Measurements from ENCODE around the gene CHRNA9.

CHRNA9 gene

GRCh38 chr4:40306976-40307375 is 28.2 kb upstream of the CHRNA9 start:
- no peaks in the 10 kb centered on the region for H3K27me3 ChIP-seq (ENCODE audit: control insufficient read depth in 1 of 2, insufficient read depth in 1 of 2, low read length in 2 of 2)
- no peak overlapping the region for H3K27ac ChIP-seq (ENCODE audit: low read length, poor library complexity, severe bottlenecking)
- DNase-seq = no peak
- 88% methylated on average over 3 of the region's 3 CpGs for WGBS
- H2BK15ac ChIP-seq (ENCODE audit: low read depth, poor library complexity, severe bottlenecking) = no peak overlapping the region
- no peak overlapping the region for H3K9ac ChIP-seq (ENCODE audit: low read length)
- H2BK120ac ChIP-seq (ENCODE audit: low read depth, low read length) = no peak overlapping the region
- no peak overlapping the region for H2BK5ac ChIP-seq (ENCODE audit: low read depth, low read length, poor library complexity, severe bottlenecking)
- H3K4me2 ChIP-seq (ENCODE audit: low read length, poor library complexity, severe bottlenecking) = no peak overlapping the region
- H3K9me3 ChIP-seq (ENCODE audit: control insufficient read depth, low read length) = peaks cover 7% of the 10 kb centered on the region
- H4K91ac ChIP-seq (ENCODE audit: low read length) = no peak overlapping the region
- no peak overlapping the region for H3K18ac ChIP-seq (ENCODE audit: low read depth in 1 of 2, low read length in 2 of 2)
- no peak overlapping the region for H3K4ac ChIP-seq (ENCODE audit: low read depth in 1 of 2, low read length in 2 of 2)
- no peaks in the 10 kb centered on the region for H3K79me1 ChIP-seq (replicated peaks; ENCODE audit: low read length, poor library complexity, severe bottlenecking)
- no peak overlapping the region for H3K14ac ChIP-seq (ENCODE audit: low read length in 2 of 2)
- no peaks in the 10 kb centered on the region for H3K36me3 ChIP-seq (ENCODE audit: control insufficient read depth in 1 of 2, insufficient read depth in 2 of 2, low read depth in 1 of 2, low read length in 2 of 2)
- no peak overlapping the region for H2AK5ac ChIP-seq (ENCODE audit: low read length, severe bottlenecking)
- H3K23ac ChIP-seq (ENCODE audit: low read length in 2 of 2) = no peak overlapping the region
- H3K4me3 ChIP-seq (ENCODE audit: insufficient read depth in 1 of 2, low read depth in 1 of 2, low read length in 2 of 2) = no peak overlapping the region
- H4K8ac ChIP-seq (ENCODE audit: low read length) = no peak overlapping the region
- no peak overlapping the region for H2BK12ac ChIP-seq (ENCODE audit: low read length in 2 of 2)
- no peaks in the 10 kb centered on the region for H3K4me1 ChIP-seq (ENCODE audit: control insufficient read depth, insufficient read depth, low read depth, low read length)
- no peak overlapping the region for H2AFZ ChIP-seq (ENCODE audit: low read depth, low read length)

GRCh38 chr4:40307627-40308497 is 27.3 kb upstream of the CHRNA9 start:
- Histone ChIP-seq H4K91ac (ENCODE audit: low read length) (no peak overlapping the region), H3K4me3 (ENCODE audit: insufficient read depth in 1 of 2, low read depth in 1 of 2, low read length in 2 of 2) (no peak overlapping the region), H3K4ac (ENCODE audit: low read depth in 1 of 2, low read length in 2 of 2) (no peak overlapping the region), H3K36me3 (ENCODE audit: control insufficient read depth in 1 of 2, insufficient read depth in 2 of 2, low read depth in 1 of 2, low read length in 2 of 2) (no peaks in the 10 kb centered on the region), H2BK15ac (ENCODE audit: low read depth, poor library complexity, severe bottlenecking) (no peak overlapping the region), H3K23ac (ENCODE audit: low read length in 2 of 2) (no peak overlapping the region), H3K4me2 (ENCODE audit: low read length, poor library complexity, severe bottlenecking) (no peak overlapping the region), H2AK5ac (ENCODE audit: low read length, severe bottlenecking) (no peak overlapping the region), H3K4me1 (ENCODE audit: control insufficient read depth, insufficient read depth, low read depth, low read length) (no peaks in the 10 kb centered on the region), H3K9ac (ENCODE audit: low read length) (no peak overlapping the region), H3K9me3 (ENCODE audit: control insufficient read depth, low read length) (peaks cover 7% of the 10 kb centered on the region), H3K14ac (ENCODE audit: low read length in 2 of 2) (no peak overlapping the region), H2BK5ac (ENCODE audit: low read depth, low read length, poor library complexity, severe bottlenecking) (no peak overlapping the region), H3K79me1 (replicated peaks; ENCODE audit: low read length, poor library complexity, severe bottlenecking) (no peaks in the 10 kb centered on the region), H2BK120ac (ENCODE audit: low read depth, low read length) (no peak overlapping the region), H2AFZ (ENCODE audit: low read depth, low read length) (no peak overlapping the region), H3K27ac (ENCODE audit: low read length, poor library complexity, severe bottlenecking) (no peak overlapping the region), H2BK12ac (ENCODE audit: low read length in 2 of 2) (no peak overlapping the region), H3K18ac (ENCODE audit: low read depth in 1 of 2, low read length in 2 of 2) (no peak overlapping the region), H4K8ac (ENCODE audit: low read length) (no peak overlapping the region), H3K27me3 (ENCODE audit: control insufficient read depth in 1 of 2, insufficient read depth in 1 of 2, low read length in 2 of 2) (no peaks in the 10 kb centered on the region)
- 84% methylated on average over 11 of the region's 15 CpGs for WGBS
- DNase-seq = no peak

GRCh38 chr4:40308528-40309122 is 26.5 kb upstream of the CHRNA9 start:
- no peak overlapping the region for H2BK5ac ChIP-seq (ENCODE audit: low read depth, low read length, poor library complexity, severe bottlenecking)
- H3K4ac ChIP-seq (ENCODE audit: low read depth in 1 of 2, low read length in 2 of 2) = no peak overlapping the region
- H3K4me3 ChIP-seq (ENCODE audit: insufficient read depth in 1 of 2, low read depth in 1 of 2, low read length in 2 of 2) = no peak overlapping the region
- no peak overlapping the region for H4K91ac ChIP-seq (ENCODE audit: low read length)
- peak overlapping the region; percentile 76 for H3K9ac ChIP-seq (ENCODE audit: low read length)
- H3K27ac ChIP-seq (ENCODE audit: low read length, poor library complexity, severe bottlenecking) = no peak overlapping the region
- no peak overlapping the region for H2AK5ac ChIP-seq (ENCODE audit: low read length, severe bottlenecking)
- no peak overlapping the region for H3K4me2 ChIP-seq (ENCODE audit: low read length, poor library complexity, severe bottlenecking)
- no peak for DNase-seq
- no peaks in the 10 kb centered on the region for H3K27me3 ChIP-seq (ENCODE audit: control insufficient read depth in 1 of 2, insufficient read depth in 1 of 2, low read length in 2 of 2)
- H3K36me3 ChIP-seq (ENCODE audit: control insufficient read depth in 1 of 2, insufficient read depth in 2 of 2, low read depth in 1 of 2, low read length in 2 of 2) = no peaks in the 10 kb centered on the region
- H2BK15ac ChIP-seq (ENCODE audit: low read depth, poor library complexity, severe bottlenecking) = no peak overlapping the region
- no peak overlapping the region for H4K8ac ChIP-seq (ENCODE audit: low read length)
- H3K4me1 ChIP-seq (ENCODE audit: control insufficient read depth, insufficient read depth, low read depth, low read length) = no peaks in the 10 kb centered on the region
- no peak overlapping the region for H3K14ac ChIP-seq (ENCODE audit: low read length in 2 of 2)
- no peak overlapping the region for H2BK12ac ChIP-seq (ENCODE audit: low read length in 2 of 2)
- no peak overlapping the region for H2AFZ ChIP-seq (ENCODE audit: low read depth, low read length)
- peaks cover 7% of the 10 kb centered on the region for H3K9me3 ChIP-seq (ENCODE audit: control insufficient read depth, low read length)
- no peak overlapping the region for H2BK120ac ChIP-seq (ENCODE audit: low read depth, low read length)
- WGBS = 73% methylated on average over 2 of the region's 4 CpGs
- no peaks in the 10 kb centered on the region for H3K79me1 ChIP-seq (replicated peaks; ENCODE audit: low read length, poor library complexity, severe bottlenecking)
- H3K23ac ChIP-seq (ENCODE audit: low read length in 2 of 2) = no peak overlapping the region
- no peak overlapping the region for H3K18ac ChIP-seq (ENCODE audit: low read depth in 1 of 2, low read length in 2 of 2)

- Histone ChIP-seq H3K4me1 (ENCODE audit: control insufficient read depth, insufficient read depth, low read depth, low read length) (no peaks in the 10 kb centered on the region), H3K18ac (ENCODE audit: low read depth in 1 of 2, low read length in 2 of 2) (no peak overlapping the region), H3K27me3 (ENCODE audit: control insufficient read depth in 1 of 2, insufficient read depth in 1 of 2, low read length in 2 of 2) (no peaks in the 10 kb centered on the region), H3K9me3 (ENCODE audit: control insufficient read depth, low read length) (peaks cover 6% of the 10 kb centered on the region), H2BK5ac (ENCODE audit: low read depth, low read length, poor library complexity, severe bottlenecking) (no peak overlapping the region), H2BK12ac (ENCODE audit: low read length in 2 of 2) (no peak overlapping the region), H3K9ac (ENCODE audit: low read length) (peak overlapping the region; percentile 76), H3K23ac (ENCODE audit: low read length in 2 of 2) (no peak overlapping the region), H3K79me1 (replicated peaks; ENCODE audit: low read length, poor library complexity, severe bottlenecking) (no peaks in the 10 kb centered on the region), H3K4me2 (ENCODE audit: low read length, poor library complexity, severe bottlenecking) (no peak overlapping the region), H4K8ac (ENCODE audit: low read length) (no peak overlapping the region), H3K27ac (ENCODE audit: low read length, poor library complexity, severe bottlenecking) (no peak overlapping the region), H2AFZ (ENCODE audit: low read depth, low read length) (peak overlapping the region; percentile 15), H4K91ac (ENCODE audit: low read length) (no peak overlapping the region), H3K36me3 (ENCODE audit: control insufficient read depth in 1 of 2, insufficient read depth in 2 of 2, low read depth in 1 of 2, low read length in 2 of 2) (no peaks in the 10 kb centered on the region), H2AK5ac (ENCODE audit: low read length, severe bottlenecking) (no peak overlapping the region), H3K4ac (ENCODE audit: low read depth in 1 of 2, low read length in 2 of 2) (no peak overlapping the region), H3K14ac (ENCODE audit: low read length in 2 of 2) (no peak overlapping the region), H2BK15ac (ENCODE audit: low read depth, poor library complexity, severe bottlenecking) (no peak overlapping the region), H3K4me3 (ENCODE audit: insufficient read depth in 1 of 2, low read depth in 1 of 2, low read length in 2 of 2) (no peak overlapping the region), H2BK120ac (ENCODE audit: low read depth, low read length) (no peak overlapping the region)
- WGBS = 4% methylated on average over 9 of the region's 10 CpGs
- DNase-seq = peak; percentile 83
Observed at GRCh38 chr4:40309250-40309774, 25.8 kb upstream of the CHRNA9 start.

Measured in mesenchymal stem cell (in vitro differentiated cells and primary cell).